ENCODE measurements around the gene ALDH8A1. TPM values are rescaled to one million over a fixed set of nuclear protein-coding genes. Genes with fewer than 3 reads are reported as not detected.

ALDH8A1 gene
- total and polyA plus RNA-seq, 5 donors, result 0.23 to 1.3 (median 0.25) TPM

GRCh38 chr6:134932535-134933470 lies 17.1 kb downstream of the ALDH8A1 start:
- Histone ChIP-seq H3K4me3 (ENCODE audit: low read length) (no peak overlapping the region), H3K4me1 (ENCODE audit: control insufficient read depth, insufficient read depth, low read length) (no peaks in the 10 kb centered on the region), H3K9me3 (ENCODE audit: control insufficient read depth, low read length) (no peaks in the 10 kb centered on the region), H3K27me3 (ENCODE audit: control insufficient read depth, insufficient read depth) (no peaks in the 10 kb centered on the region), H3K27ac (ENCODE audit: low read length) (no peak overlapping the region)
- WGBS, result 91% methylated on average over 11 of the region's 11 CpGs
- intact Hi-C loops (cut with DNase I), result loop anchor here in 1 of 4 donors (10.0 kb wide), 1 partner anchor 778 kb away; no protein-coding TSS in a partner anchor
- ATAC-seq (no peak), DNase-seq (no peak)

GRCh38 chr6:134932098-134932497 lies 17.8 kb downstream of the ALDH8A1 start:
- WGBS, result 65% methylated on average over 5 of the region's 5 CpGs
- H3K27ac ChIP-seq (ENCODE audit: low read length), result no peak overlapping the region
- no peaks in the 10 kb centered on the region for H3K9me3 ChIP-seq (ENCODE audit: control insufficient read depth, low read length)
- no peak for DNase-seq
- no peak for ATAC-seq
- H3K4me1 ChIP-seq (ENCODE audit: control insufficient read depth, insufficient read depth, low read length), result no peaks in the 10 kb centered on the region
- no peaks in the 10 kb centered on the region for H3K27me3 ChIP-seq (ENCODE audit: control insufficient read depth, insufficient read depth)
- no peak overlapping the region for H3K4me3 ChIP-seq (ENCODE audit: low read length)
- intact Hi-C loops (cut with DNase I), result loop anchor here in 1 of 4 donors (10.0 kb wide), 1 partner anchor 777 kb away; no protein-coding TSS in a partner anchor

- DNase-seq (no peak), ATAC-seq (no peak)
- intact Hi-C loops (cut with DNase I), result loop anchor here in 1 of 4 donors (10.0 kb wide), 1 partner anchor 776 kb away; no protein-coding TSS in a partner anchor
- Histone ChIP-seq H3K4me1 (ENCODE audit: control insufficient read depth, insufficient read depth, low read length) (no peaks in the 10 kb centered on the region), H3K4me3 (ENCODE audit: low read length) (no peak overlapping the region), H3K27ac (ENCODE audit: low read length) (no peak overlapping the region), H3K9me3 (ENCODE audit: control insufficient read depth, low read length) (no peaks in the 10 kb centered on the region), H3K27me3 (ENCODE audit: control insufficient read depth, insufficient read depth) (no peaks in the 10 kb centered on the region)
- WGBS, result 92% methylated on average over 6 of the region's 6 CpGs
Observed at GRCh38 chr6:134930463-134930862, 19.4 kb downstream of the ALDH8A1 start.

GRCh38 chr6:134928151-134928900 lies 21.6 kb downstream of the ALDH8A1 start:
- no peak overlapping the region for H3K4me3 ChIP-seq (ENCODE audit: low read length)
- 71% methylated on average over 6 of the region's 6 CpGs for WGBS
- no peaks in the 10 kb centered on the region for H3K4me1 ChIP-seq (ENCODE audit: control insufficient read depth, insufficient read depth, low read length)
- H3K9me3 ChIP-seq (ENCODE audit: control insufficient read depth, low read length), result no peaks in the 10 kb centered on the region
- H3K27me3 ChIP-seq (ENCODE audit: control insufficient read depth, insufficient read depth), result no peaks in the 10 kb centered on the region
- DNase-seq (no peak), ATAC-seq (peak; percentile 38 to 57)
- H3K27ac ChIP-seq (ENCODE audit: low read length), result no peak overlapping the region
- intact Hi-C loops (cut with DNase I), result no loop called here

GRCh38 chr6:134925800-134926199 lies 24.1 kb downstream of the ALDH8A1 start:
- DNase-seq (no peak), ATAC-seq (peak; percentile 51 to 85)
- Histone ChIP-seq H3K4me3 (ENCODE audit: low read length) (no peak overlapping the region), H3K27ac (ENCODE audit: low read length) (no peak overlapping the region), H3K27me3 (ENCODE audit: control insufficient read depth, insufficient read depth) (no peaks in the 10 kb centered on the region), H3K9me3 (ENCODE audit: control insufficient read depth, low read length) (no peaks in the 10 kb centered on the region), H3K4me1 (ENCODE audit: control insufficient read depth, insufficient read depth, low read length) (no peaks in the 10 kb centered on the region)
- intact Hi-C loops (cut with DNase I), result no loop called here
- 61% methylated on average over 3 of the region's 3 CpGs for WGBS

GRCh38 chr6:134921721-134922261 lies 28.1 kb downstream of the ALDH8A1 start:
- no peaks in the 10 kb centered on the region for H3K4me1 ChIP-seq (ENCODE audit: control insufficient read depth, insufficient read depth, low read length)
- ATAC-seq, result peak; percentile 25 to 47
- WGBS, result 66% methylated on average over 6 of the region's 6 CpGs
- no peaks in the 10 kb centered on the region for H3K27me3 ChIP-seq (ENCODE audit: control insufficient read depth, insufficient read depth)
- DNase-seq, result no peak
- H3K9me3 ChIP-seq (ENCODE audit: control insufficient read depth, low read length), result no peaks in the 10 kb centered on the region
- no peak overlapping the region for H3K27ac ChIP-seq (ENCODE audit: low read length)
- intact Hi-C loops (cut with DNase I), result no loop called here
- no peak overlapping the region for H3K4me3 ChIP-seq (ENCODE audit: low read length)

- DNase-seq (no peak), ATAC-seq (no peak)
- 87% methylated on average over 5 of the region's 5 CpGs for WGBS
- Histone ChIP-seq H3K27me3 (ENCODE audit: control insufficient read depth, insufficient read depth) (no peaks in the 10 kb centered on the region), H3K4me1 (ENCODE audit: control insufficient read depth, insufficient read depth, low read length) (no peaks in the 10 kb centered on the region), H3K9me3 (ENCODE audit: control insufficient read depth, low read length) (no peaks in the 10 kb centered on the region), H3K4me3 (ENCODE audit: low read length) (no peak overlapping the region), H3K27ac (ENCODE audit: low read length) (no peak overlapping the region)
- intact Hi-C loops (cut with DNase I), result no loop called here
Observed at GRCh38 chr6:134921276-134921675, 28.6 kb downstream of the ALDH8A1 start.

GRCh38 chr6:134920422-134920821 lies 29.5 kb downstream of the ALDH8A1 start:
- ATAC-seq, result no peak

GRCh38 chr6:134918418-134918961 lies 31.4 kb downstream of the ALDH8A1 start:
- no peak for DNase-seq
- intact Hi-C loops (cut with DNase I), result no loop called here
- Histone ChIP-seq H3K9me3 (ENCODE audit: control insufficient read depth, low read length) (no peaks in the 10 kb centered on the region), H3K4me1 (ENCODE audit: control insufficient read depth, insufficient read depth, low read length) (no peaks in the 10 kb centered on the region), H3K27me3 (ENCODE audit: control insufficient read depth, insufficient read depth) (no peaks in the 10 kb centered on the region), H3K4me3 (ENCODE audit: low read length) (no peak overlapping the region), H3K27ac (ENCODE audit: low read length) (no peak overlapping the region)
- peak in 1 of 2 donors; percentile 16 for ATAC-seq
- WGBS, result 77% methylated on average over 17 of the region's 17 CpGs

More at GRCh38 chr6:134920422-134920821, 29.5 kb downstream of the ALDH8A1 start:
- 61% methylated on average over 2 of the region's 2 CpGs for WGBS
- H3K4me3 ChIP-seq (ENCODE audit: low read length), result no peak overlapping the region
- H3K4me1 ChIP-seq (ENCODE audit: control insufficient read depth, insufficient read depth, low read length), result no peaks in the 10 kb centered on the region
- H3K9me3 ChIP-seq (ENCODE audit: control insufficient read depth, low read length), result no peaks in the 10 kb centered on the region
- no peaks in the 10 kb centered on the region for H3K27me3 ChIP-seq (ENCODE audit: control insufficient read depth, insufficient read depth)
- no peak for DNase-seq
- no peak overlapping the region for H3K27ac ChIP-seq (ENCODE audit: low read length)
- intact Hi-C loops (cut with DNase I), result no loop called here

GRCh38 chr6:134911547-134911946 lies 38.4 kb downstream of the ALDH8A1 start:
- WGBS, result 96% methylated on average over 1 of the region's 1 CpG
- Histone ChIP-seq H3K9me3 (ENCODE audit: control insufficient read depth, low read length) (no peaks in the 10 kb centered on the region), H3K27ac (ENCODE audit: low read length) (no peak overlapping the region), H3K27me3 (ENCODE audit: control insufficient read depth, insufficient read depth) (no peaks in the 10 kb centered on the region), H3K4me3 (ENCODE audit: low read length) (no peak overlapping the region), H3K4me1 (ENCODE audit: control insufficient read depth, insufficient read depth, low read length) (peaks cover 5% of the 10 kb centered on the region)
- DNase-seq (no peak), ATAC-seq (no peak)
- intact Hi-C loops (cut with DNase I), result no loop called here

All from right cardiac atrium (tissue), 5 donors.